K562 (cell line): ENCODE results near the gene PLXNA2. TPM values are rescaled to one million over a fixed set of nuclear protein-coding genes. Genes with fewer than 3 reads are reported as not detected.
A peak's percentile ranks its signal among the peaks of the same experiment; 100 is the strongest.

Experiments used
- CTCF ChIP-seq, 3 experiments: IDR thresholded peaks in 2 of 3; conservative IDR thresholded peaks in 1 of 3; 2 replicates each; pipeline ENCODE4 v1.5.1; 2011 to 2012; ENCODE audit warnings: low read length in 3 of 3, mild to moderate bottlenecking in 3 of 3, control low read depth in 2 of 3, improper control_type of control experiment in 1 of 3, inconsistent platforms in 1 of 3, low read depth in 1 of 3, mixed read lengths in 1 of 3, moderate library complexity in 1 of 3; ENCODE audit not compliant: insufficient read depth in 2 of 3
- HES1 ChIP-seq: fragments of 450-650 bp; IDR thresholded peaks from 2 replicates; pipeline ENCODE4 v1.6.1; 2016; ENCODE audit warnings: low read depth, mild to moderate bottlenecking, moderate library complexity
- JUNB ChIP-seq: fragments of 450-650 bp; formaldehyde crosslinking; conservative IDR thresholded peaks from 2 replicates; pipeline ENCODE4 v1.4.0; 2020; ENCODE audit warnings: mild to moderate bottlenecking
- JUND ChIP-seq, 2 experiments: IDR thresholded peaks; 2 replicates in 1 of 2; 3 replicates in 1 of 2; pipeline ENCODE4 v1.6.1; 2011; ENCODE audit warnings: borderline replicate concordance in 2 of 2, low read depth in 2 of 2, low read length in 2 of 2, improper control_type of control experiment in 1 of 2, missing biosample characterization in 1 of 2, missing genetic modification characterization in 1 of 2, missing genetic modification reagents in 1 of 2
- NFIC ChIP-seq: fragments of 450-650 bp; IDR thresholded peaks from 2 replicates; pipeline ENCODE4 v1.6.1; 2017; ENCODE audit warnings: mild to moderate bottlenecking, inconsistent platforms
- RAD21 ChIP-seq, 2 experiments: fragments of 250-450 bp in 1 of 2; fragments of 450-650 bp in 1 of 2; sonication (Bioruptor Pico) in 1 of 2; formaldehyde crosslinking in 1 of 2; IDR thresholded peaks in 1 of 2; conservative IDR thresholded peaks in 1 of 2; 2 replicates each; pipeline versions ENCODE4 v1.4.0 to v1.8.0; 2020 to 2022; ENCODE audit warnings: mild to moderate bottlenecking in 2 of 2, moderate library complexity in 1 of 2
- RCOR1 ChIP-seq, 2 experiments: IDR thresholded peaks; 2 replicates each; pipeline ENCODE4 v1.6.1; 2012; ENCODE audit warnings: low read depth in 2 of 2, low read length in 2 of 2, borderline replicate concordance in 1 of 2, improper control_type of control experiment in 1 of 2
- SNRNP70 ChIP-seq: fragments of 200-400 bp; formaldehyde crosslinking; optimal IDR thresholded peaks from 2 replicates; pipeline ENCODE3; 2017; ENCODE audit warnings: low read depth, low read length
- TBL1XR1 ChIP-seq, 2 experiments: IDR thresholded peaks; 2 replicates each; pipeline ENCODE4 v1.6.1; 2012; ENCODE audit warnings: improper control_type of control experiment in 2 of 2, low read length in 2 of 2, mild to moderate bottlenecking in 1 of 2
- USF1 ChIP-seq: sonication (generic); formaldehyde crosslinking; IDR thresholded peaks from 2 replicates; pipeline ENCODE4 v1.9.0; 2022; ENCODE audit warnings: mild to moderate bottlenecking, missing genetic modification reagents
- ZNF12 ChIP-seq: sonication (generic); formaldehyde crosslinking; IDR thresholded peaks from 2 replicates; pipeline ENCODE4 v1.4.0; 2020; ENCODE audit warnings: mild to moderate bottlenecking, missing genetic modification reagents
- polyA plus RNA-seq, 8 experiments: library from polyadenylated mRNA; depleted of rRNA in 4 of 8; stranded (reverse) in 5 of 8; unstranded in 3 of 8; fragments of >200 nt; fragmentation: Nextera tagmentation in 2 of 8; fragmentation: Illumina TruSeq in 1 of 8; extraction: Ambion mirVana in 2 of 8; extraction: Trizol in 1 of 8; gene quantifications; 2 replicates each; pipeline versions ENCODE4 v1.2.1 to v1.2.3, GENCODE V29; 2011 to 2014; ENCODE audit warnings: inconsistent platforms in 1 of 8, missing spikeins in 1 of 8
- total RNA-seq, 7 experiments: library from RNA; depleted of rRNA in 6 of 7; stranded (reverse); fragments of >200 nt in 6 of 7; fragmentation: Illumina TruSeq in 2 of 7; extraction: Trizol in 2 of 7; gene quantifications; 2 replicates each; pipeline versions ENCODE4 v1.2.1 to v1.2.3, GENCODE V29; 2011 to 2021; ENCODE audit warnings: low replicate concordance in 1 of 7
- TF ChIP-seq, protein P1 (sequence below), 2 experiments: fragments of 450-650 bp; formaldehyde crosslinking in 1 of 2; IDR thresholded peaks; 2 replicates each; pipeline versions ENCODE4 v1.4.0 to v1.6.1; 2014 to 2020; ENCODE audit warnings: mild to moderate bottlenecking in 2 of 2, borderline replicate concordance in 1 of 2, low read depth in 1 of 2

The PLXNA2 gene
- total and polyA plus RNA-seq, 9 of the 15 experiments (the other 6 are each of a cell fraction or from before 2014, with no cell fraction given): 0.01 to 1.3 (median 0.32) TPM

DNA sequence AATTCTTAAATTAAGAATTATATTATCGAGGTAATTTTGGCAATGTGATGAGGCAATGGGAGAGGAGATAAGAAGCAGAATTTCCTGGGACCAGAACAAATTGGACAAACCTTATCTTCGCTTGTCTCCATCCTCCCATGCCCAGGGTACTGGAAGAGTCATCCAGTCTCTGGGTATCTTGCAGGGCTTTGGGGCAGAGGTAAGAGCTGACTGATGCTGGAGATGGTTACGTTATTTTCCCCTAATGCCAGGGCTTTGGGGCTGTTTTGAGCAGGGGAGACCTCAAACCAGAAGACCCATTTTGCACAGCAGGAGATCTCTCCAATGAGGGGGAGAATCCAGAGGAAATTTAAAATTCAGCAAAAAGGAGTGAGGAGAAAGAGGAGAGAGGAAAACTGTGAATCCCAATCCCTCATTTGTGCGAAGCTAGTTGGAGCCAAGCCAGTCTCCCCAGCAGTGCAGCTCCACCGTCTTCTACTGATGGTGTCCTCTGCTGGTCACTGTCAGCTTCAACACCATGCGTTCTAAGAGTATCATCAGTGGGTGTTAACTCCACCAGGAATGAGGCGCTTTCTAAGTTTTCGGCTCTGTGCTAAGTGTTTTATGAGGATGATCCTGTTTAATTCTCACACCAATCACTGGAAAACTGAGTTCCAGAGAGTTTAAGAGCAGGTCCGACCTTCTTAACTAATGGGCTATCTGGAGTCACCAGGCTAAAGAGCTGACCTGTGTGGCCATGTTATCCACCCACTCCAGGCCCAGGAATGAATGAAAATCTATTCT is 246.5 kb downstream of the PLXNA2 start (continued):
- TF ChIP-seq CTCF (IDR thresholded peaks at IDR 0.05 in 2 of 3, conservative IDR thresholded peaks at IDR 0.05 in 1 of 3; ENCODE audit: insufficient read depth in 2 of 3, low read depth in 1 of 3, low read length in 3 of 3): peak; percentile 82 to 95 (median 89)
- 0 out of 2 replicates have a peak, but pooled peaks have one; percentile 16 for TF ChIP-seq USF1 (CRISPR knock-in tag)
- TF ChIP-seq TBL1XR1 (IDR thresholded peaks at IDR 0.05; ENCODE audit: low read length in 2 of 2): peak in 1 of 2 experiments; percentile 32; a peak in 1 of 4 replicates
- 0 out of 2 replicates have a peak, but pooled peaks have one; percentile 17 for TF ChIP-seq JUND (IDR thresholded peaks at IDR 0.05; ENCODE audit: borderline replicate concordance, low read depth, low read length)
- no peak; the same call in 2 of the 3 replicates for TF ChIP-seq JUND (tag; IDR thresholded peaks at IDR 0.05; ENCODE audit: borderline replicate concordance, low read depth, low read length)
- TF ChIP-seq ZNF12 (CRISPR knock-in tag): no peak
- peak; percentile 64 to 80 for TF ChIP-seq RAD21 (CRISPR knock-in tag; conservative IDR thresholded peaks at IDR 0.05 in 1 of 2, IDR thresholded peaks at IDR 0.05 in 1 of 2)
- TF ChIP-seq HES1: no peak
- TF ChIP-seq NFIC: peak; percentile 91
- peak in 1 of 2 experiments; percentile 41; a peak in 1 of 4 replicates for TF ChIP-seq RCOR1 (IDR thresholded peaks at IDR 0.05; ENCODE audit: borderline replicate concordance in 1 of 2, low read depth in 2 of 2, low read length in 2 of 2)
- TF ChIP-seq SNRNP70: no peak
- no peak for TF ChIP-seq JUNB (CRISPR knock-in tag)
- TF ChIP-seq, protein P1, sequence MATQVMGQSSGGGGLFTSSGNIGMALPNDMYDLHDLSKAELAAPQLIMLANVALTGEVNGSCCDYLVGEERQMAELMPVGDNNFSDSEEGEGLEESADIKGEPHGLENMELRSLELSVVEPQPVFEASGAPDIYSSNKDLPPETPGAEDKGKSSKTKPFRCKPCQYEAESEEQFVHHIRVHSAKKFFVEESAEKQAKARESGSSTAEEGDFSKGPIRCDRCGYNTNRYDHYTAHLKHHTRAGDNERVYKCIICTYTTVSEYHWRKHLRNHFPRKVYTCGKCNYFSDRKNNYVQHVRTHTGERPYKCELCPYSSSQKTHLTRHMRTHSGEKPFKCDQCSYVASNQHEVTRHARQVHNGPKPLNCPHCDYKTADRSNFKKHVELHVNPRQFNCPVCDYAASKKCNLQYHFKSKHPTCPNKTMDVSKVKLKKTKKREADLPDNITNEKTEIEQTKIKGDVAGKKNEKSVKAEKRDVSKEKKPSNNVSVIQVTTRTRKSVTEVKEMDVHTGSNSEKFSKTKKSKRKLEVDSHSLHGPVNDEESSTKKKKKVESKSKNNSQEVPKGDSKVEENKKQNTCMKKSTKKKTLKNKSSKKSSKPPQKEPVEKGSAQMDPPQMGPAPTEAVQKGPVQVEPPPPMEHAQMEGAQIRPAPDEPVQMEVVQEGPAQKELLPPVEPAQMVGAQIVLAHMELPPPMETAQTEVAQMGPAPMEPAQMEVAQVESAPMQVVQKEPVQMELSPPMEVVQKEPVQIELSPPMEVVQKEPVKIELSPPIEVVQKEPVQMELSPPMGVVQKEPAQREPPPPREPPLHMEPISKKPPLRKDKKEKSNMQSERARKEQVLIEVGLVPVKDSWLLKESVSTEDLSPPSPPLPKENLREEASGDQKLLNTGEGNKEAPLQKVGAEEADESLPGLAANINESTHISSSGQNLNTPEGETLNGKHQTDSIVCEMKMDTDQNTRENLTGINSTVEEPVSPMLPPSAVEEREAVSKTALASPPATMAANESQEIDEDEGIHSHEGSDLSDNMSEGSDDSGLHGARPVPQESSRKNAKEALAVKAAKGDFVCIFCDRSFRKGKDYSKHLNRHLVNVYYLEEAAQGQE (IDR thresholded peaks at IDR 0.05; ENCODE audit: borderline replicate concordance): peak; percentile 48; the same call in 1 of the 2 replicates
- TF ChIP-seq, protein P1 (CRISPR knock-in tag; IDR thresholded peaks at IDR 0.05; ENCODE audit: low read depth): no peak
